Measurements from ENCODE around the gene AKR1E2. TPM values are rescaled to one million over a fixed set of nuclear protein-coding genes. Genes with fewer than 3 reads are reported as not detected.

AKR1E2 gene
- total and polyA plus RNA-seq, 9 of the 15 experiments (the other 6 are each of a cell fraction or from before 2014, with no cell fraction given), result 4.2 to 16.6 (median 9.8) TPM

- Histone ChIP-seq H3K27me3 (ENCODE audit: control insufficient read depth in 2 of 2, insufficient read depth in 2 of 2, low read length in 2 of 2) (peaks cover 4 to 6% of the 10 kb centered on the region in 2 experiments; a peak in 2 of 5 replicates), H3K79me2 (ENCODE audit: control insufficient read depth, insufficient read depth, low read length) (no peaks in the 10 kb centered on the region), H2AFZ (ENCODE audit: low read depth, low read length) (no peak overlapping the region), H3K4me2 (ENCODE audit: insufficient read depth, low read length) (no peak overlapping the region), H4K20me1 (replicated peaks; ENCODE audit: control insufficient read depth, insufficient read depth, low read length) (no peaks in the 10 kb centered on the region), H3K27ac (ENCODE audit: extremely low read depth, low read depth, low read length) (no peak overlapping the region), H3K9me1 (ENCODE audit: control insufficient read depth, insufficient read depth, low read length) (no peaks in the 10 kb centered on the region), H3K4me3 (no peak overlapping the region), H3K36me3 (ENCODE audit: control insufficient read depth, insufficient read depth, low read length) (no peaks in the 10 kb centered on the region), H3K9ac (ENCODE audit: insufficient read depth in 1 of 2, low read depth in 2 of 2, low read length in 2 of 2) (no peak overlapping the region), H3K4me1 (replicated peaks in 1 of 2; ENCODE audit: control insufficient read depth in 2 of 2, insufficient read depth in 2 of 2, low read length in 2 of 2) (no peaks in the 10 kb centered on the region), H3K9me3 (replicated peaks; ENCODE audit: control insufficient read depth, insufficient read depth, low read depth, low read length) (no peaks in the 10 kb centered on the region)
- ATAC-seq, result no peak
- in situ Hi-C loops (cut with MboI), result no loop called here
- intact Hi-C loops (cut with micrococcal nuclease), result no loop called here
- ChIA-PET POLR2A (interaction anchor here (0.7 kb wide), 1 partner anchor 14 kb away, joined by 3 read pairs; no protein-coding TSS in a partner anchor), CTCF (ENCODE audit: low intra/inter-chr PET ratio) (no interaction called here)
- BruUV-seq (replicated peaks), result no TSS peak
- no peak for DNase-seq (ENCODE audit: extremely low read depth in 1 of 4, low spot score in 3 of 4)
- FAIRE-seq, result no peak
- WGBS (ENCODE audit: insufficient coverage, low coverage, missing lambda C conversion rate), result 0% methylated on average over 2 of the region's 2 CpGs
- TF ChIP-seq POLR2B (IDR thresholded peaks at IDR 0.05; ENCODE audit: low read depth, partially characterized antibody), result no peak
- no peak for TF ChIP-seq E2F8 (IDR thresholded peaks at IDR 0.05; ENCODE audit: low read depth, partially characterized antibody)
- no peak for TF ChIP-seq ZNF740 (CRISPR knock-in tag; IDR thresholded peaks at IDR 0.05)
- no peak for TF ChIP-seq ZNF740 (tag; IDR thresholded peaks at IDR 0.05)
- TF ChIP-seq MYC (IDR thresholded peaks at IDR 0.05; ENCODE audit: low read depth, low read length), result no peak
- TF ChIP-seq MYC (CRISPR knock-in tag; IDR thresholded peaks at IDR 0.05; ENCODE audit: borderline replicate concordance, low read depth), result no peak
- no peak for TF ChIP-seq HDGF (IDR thresholded peaks at IDR 0.05)
- no peak for TF ChIP-seq SMARCA4 (IDR thresholded peaks at IDR 0.05)
- TF ChIP-seq ZBTB7A (IDR thresholded peaks at IDR 0.05; ENCODE audit: borderline replicate concordance, control insufficient read depth, low read depth, low read length), result no peak
- TF ChIP-seq NEUROD1 (IDR thresholded peaks at IDR 0.05; ENCODE audit: borderline replicate concordance, low read depth, low read length, partially characterized antibody), result no peak
- no peak for TF ChIP-seq ZNF655 (CRISPR knock-in tag; IDR thresholded peaks at IDR 0.05)
- no peak for TF ChIP-seq LEF1 (IDR thresholded peaks at IDR 0.05)
Measured at GRCh38 chr10:4776234-4776638, 49.8 kb upstream of the AKR1E2 start.
